Sigmoid colon (tissue), 4 donors: ENCODE measurements around the gene SRRM2.

Source experiments
- EP300 ChIP-seq, 4 donors: sonication (generic); formaldehyde crosslinking; IDR thresholded peaks; one replicate each; pipeline ENCODE4 v1.6.1; 2017; ENCODE audit warnings: antibody characterized with exemption in 4 of 4
- POLR2AphosphoS5 ChIP-seq, 4 donors: sonication (generic); formaldehyde crosslinking; IDR thresholded peaks; one replicate each; pipeline ENCODE4 v1.6.1; 2017; ENCODE audit warnings: antibody characterized with exemption in 4 of 4

DNA sequence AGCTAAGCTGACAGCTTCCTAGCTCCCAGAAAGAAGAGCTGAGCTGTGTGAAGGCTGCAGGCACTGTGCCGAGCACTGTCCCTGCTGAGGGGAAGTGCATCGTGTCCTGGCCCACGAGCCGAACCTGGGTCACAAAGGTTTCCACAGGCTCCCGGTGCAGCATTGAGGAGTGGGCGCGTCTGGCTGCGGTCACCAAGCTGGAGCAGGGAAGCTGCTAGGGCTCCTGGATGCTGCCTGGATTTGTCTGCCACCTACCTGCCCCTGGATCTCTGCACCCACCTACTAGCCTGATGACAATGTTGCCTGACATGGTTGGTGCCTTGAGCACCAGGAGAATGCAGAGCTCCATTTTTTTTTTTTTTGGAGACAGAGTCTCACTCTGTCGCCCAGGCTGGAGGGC lies 6.5 kb upstream of the SRRM2 start:
- no peak for TF ChIP-seq POLR2AphosphoS5 (IDR thresholded peaks at IDR 0.05)
- no peak for TF ChIP-seq EP300 (IDR thresholded peaks at IDR 0.05)
